ENCODE data around the gene DAND5.
"Not testable (repeated sequence)": the region's sequence is repeated elsewhere in the genome, so short reads cannot be mapped to it uniquely, and the experiment has no call there.

DAND5 gene

DNA sequence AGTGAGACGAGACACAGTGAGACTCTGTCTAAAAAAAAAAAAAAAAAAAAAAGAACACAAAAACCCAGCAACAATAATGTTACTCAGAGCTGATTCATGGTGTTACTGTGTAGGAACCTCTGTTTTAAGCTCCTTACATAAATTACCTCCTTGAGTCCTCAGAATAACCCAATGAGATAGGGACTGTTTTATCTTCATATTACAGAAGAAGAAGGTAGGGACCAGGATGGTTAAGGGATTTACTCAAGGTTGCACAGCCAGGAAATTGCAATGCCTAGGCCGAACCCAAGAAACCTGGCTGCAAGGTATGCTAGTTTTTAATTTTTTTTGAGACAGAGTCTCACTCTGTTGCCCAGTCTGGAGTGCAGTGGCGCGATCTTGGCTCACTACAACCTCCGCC, 1.5 kb upstream of the DAND5 start:
- no peak for DNase-seq

DNA sequence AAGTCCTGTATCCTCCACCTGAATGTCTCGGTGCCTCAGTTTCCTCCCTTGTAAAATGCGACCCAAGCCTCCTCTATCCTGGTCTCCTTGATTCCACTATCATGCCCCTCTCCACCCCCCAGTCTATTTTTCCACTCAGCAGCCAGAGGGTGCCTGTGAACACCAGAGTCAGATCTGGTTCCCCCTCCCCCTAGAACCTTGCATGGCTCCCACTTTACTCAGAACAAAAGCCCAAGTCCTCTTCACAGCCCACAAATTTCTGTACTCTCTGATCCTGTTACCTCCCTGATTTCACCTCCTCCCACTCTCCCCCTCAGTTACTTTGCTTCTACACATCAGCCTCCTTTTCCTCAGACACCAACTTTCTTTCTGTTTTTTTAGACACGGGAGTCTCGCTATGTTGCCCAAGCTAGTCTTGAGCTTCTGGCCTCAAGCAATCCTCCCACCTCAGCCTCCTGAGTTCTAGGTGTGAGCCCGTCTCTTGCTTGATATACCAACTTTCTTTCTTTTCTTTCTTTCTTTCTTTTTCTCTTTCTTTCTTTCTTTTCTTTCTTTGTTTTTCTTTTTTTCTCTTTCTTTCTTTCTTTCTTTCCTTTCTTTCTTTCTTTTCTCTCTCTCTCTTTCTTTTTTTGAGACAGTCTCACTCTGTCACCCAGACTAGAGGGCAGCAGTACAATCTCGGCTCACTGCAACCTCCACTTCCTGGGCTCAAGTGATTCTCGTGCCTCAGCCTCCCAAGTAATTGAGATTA, 869 bp downstream of the DAND5 start:
- DNase-seq, result no peak

DNA sequence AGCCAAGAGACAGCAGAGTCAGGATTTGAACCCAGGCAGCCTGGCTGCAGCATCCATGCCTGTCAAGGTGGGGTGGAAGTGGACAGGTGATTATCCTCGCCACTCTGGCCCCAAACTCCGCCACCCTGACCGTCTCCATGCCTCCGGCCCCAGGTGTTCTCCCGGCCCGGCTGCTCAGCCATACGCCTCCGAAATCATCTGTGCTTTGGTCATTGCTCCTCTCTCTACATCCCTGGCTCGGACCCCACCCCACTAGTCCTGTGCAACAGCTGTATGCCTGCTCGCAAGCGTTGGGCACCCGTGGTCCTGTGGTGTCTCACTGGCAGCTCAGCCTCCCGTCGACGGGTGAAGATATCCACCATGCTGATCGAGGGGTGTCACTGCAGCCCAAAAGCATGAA, 3.9 kb downstream of the DAND5 start:
- DNase-seq, result no peak

- DNase-seq, result peak; percentile 47
These were observed 5.2 kb downstream of the DAND5 start for GRCh38 chr19:12974301-12975220.

DNA sequence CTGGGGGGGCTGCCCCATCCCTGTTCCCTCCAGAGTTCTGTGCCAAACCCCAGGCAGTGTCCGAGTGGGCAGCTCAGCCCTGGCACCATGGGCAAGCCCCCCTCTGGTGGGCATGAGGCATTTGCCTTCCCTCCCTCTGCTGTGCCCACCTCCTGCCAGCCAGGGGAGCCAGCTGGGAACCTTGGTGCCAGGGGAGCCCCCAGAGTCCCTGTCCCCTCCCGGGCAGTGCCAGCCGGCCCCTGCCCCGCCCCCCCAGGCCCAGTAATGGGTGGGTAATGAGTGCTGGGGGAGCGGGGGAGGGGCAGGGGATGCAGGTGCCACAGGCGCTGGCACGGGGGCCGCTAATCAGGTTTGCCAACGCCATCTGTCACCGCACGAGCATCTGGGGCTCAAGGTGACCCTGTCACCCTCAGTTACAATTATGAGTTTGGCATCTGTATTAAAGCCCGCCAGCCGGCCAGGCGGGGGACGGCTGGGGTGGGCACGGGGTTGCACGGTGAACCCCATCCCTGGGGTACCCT, 5.9 kb downstream of the DAND5 start:
- peak; percentile 56 for DNase-seq

- DNase-seq, result not testable (repeated sequence)
These were observed 6.7 kb downstream of the DAND5 start for GRCh38 chr19:12976109-12976508.

DNA sequence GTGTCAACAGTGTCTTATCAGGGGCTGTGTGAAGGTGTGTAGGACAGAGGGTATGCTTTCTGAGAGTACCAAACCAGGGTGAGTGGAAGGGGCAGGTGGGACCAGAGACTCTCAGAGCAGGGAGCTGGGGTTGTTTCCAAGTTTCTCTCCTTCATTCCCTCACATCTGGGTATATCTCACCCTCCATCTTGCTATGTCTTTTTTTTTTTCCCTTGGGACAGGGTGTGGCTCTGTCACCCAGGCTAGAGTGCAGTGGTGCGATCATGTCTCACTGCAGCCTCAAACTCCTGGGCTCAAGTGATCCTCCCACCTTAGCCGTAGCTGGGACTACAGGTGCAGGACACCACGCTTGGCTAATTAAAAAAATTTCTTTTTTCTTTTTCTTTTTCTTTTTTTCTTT, 10.6 kb downstream of the DAND5 start:
- no peak for DNase-seq

DNA sequence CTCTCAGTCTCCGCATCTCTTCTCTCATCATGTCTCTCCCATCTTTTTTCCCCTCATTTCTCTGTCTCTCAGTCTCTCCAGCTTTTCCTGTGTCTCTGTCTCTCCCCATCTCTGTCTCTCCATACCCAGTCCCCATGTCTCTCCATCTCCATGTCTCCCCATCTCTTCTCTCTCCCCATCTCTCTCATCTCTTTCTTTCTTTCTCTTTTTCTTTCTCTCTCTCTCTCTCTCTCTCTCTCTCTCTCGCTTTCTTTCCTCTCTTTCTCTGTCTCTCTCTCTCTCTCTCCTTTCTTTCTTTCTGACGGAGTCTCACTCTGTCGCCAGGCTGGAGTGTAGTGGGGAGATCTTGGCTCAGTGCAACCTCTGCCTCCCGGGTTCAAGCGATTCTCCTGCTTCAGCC, 13.3 kb downstream of the DAND5 start:
- DNase-seq, result no peak

DNA sequence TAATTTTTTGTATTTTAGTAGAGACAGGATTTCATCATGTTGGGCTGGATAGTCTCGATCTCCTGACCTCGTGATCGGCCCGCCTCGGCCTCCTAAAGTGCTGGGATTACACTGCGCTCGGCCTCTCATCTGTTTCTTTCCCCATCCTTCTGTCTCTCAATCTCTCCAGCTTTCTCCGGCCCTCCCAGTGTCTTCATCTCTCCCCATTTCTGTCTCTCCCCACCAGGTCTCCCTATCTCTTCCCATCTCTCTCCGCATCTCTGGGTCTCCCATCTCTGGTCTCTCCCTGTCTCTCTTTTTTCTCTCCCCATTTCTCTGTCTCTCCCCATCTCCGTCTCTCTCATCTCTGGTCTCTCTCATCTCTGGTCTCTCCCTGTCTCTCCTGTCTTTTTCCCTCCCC, 13.7 kb downstream of the DAND5 start:
- DNase-seq, result no peak

DNA sequence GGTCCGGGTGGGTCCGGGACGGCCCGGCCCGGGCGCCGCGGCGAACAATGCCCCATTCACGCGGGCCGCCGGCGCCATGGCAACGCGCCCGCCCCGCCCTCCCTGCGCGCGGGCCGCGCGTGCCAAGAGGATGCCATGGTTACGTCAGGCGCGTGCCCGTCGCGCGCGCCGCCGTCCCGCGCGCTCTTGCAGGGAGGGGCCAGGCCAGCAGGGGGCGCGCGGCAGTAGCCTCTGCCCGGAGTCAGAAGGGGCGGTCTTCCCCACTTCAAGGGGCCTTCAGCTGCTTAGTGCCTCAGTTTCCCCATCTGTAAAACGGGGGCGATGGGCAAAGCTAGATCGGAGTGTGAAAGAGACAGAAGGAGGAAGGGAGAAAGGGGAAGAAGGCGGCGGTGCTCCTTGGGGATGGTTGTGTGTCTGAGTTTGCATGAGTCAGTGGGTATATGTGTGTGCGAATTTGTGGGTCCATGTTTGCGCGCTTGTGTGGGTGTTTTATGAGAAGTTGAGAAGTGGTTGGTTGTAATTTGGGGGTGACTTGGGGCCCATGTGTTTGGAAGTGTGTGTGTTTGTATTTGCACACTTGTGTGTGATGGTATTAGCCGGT, 14.3 kb downstream of the DAND5 start:
- DNase-seq, result peak; percentile 84

DNA sequence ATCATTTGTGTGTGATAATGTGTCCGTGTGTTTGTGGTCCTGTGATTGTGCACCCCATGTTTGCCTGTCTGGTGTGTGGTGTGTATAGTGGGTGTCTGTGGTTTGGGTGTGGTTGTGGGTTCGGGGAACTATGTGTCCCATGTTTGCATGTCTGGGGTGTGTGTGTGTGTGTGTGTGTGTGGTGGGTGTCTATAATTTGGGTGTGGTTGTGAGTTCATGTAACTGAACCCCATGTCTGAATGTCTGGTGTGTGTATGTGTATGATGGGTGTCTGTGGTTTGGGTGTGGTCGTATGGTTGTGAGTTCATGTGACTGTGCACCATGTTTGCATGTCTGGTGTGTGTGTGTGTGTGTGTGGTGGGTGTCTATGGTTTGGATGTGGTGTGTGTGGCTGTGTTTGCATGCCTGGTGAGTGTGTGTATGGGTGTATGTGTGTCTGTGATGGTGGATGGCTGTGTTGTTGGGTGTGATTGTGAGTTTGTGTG, 14.8 kb downstream of the DAND5 start:
- no peak for DNase-seq

- DNase-seq, result no peak
These were observed 15.3 kb downstream of the DAND5 start for GRCh38 chr19:12984683-12985048.

GRCh38 chr19:12985049-12985776, 15.8 kb downstream of the DAND5 start:
- no peak for DNase-seq

- DNase-seq, result no peak
These were observed 17.4 kb downstream of the DAND5 start for GRCh38 chr19:12986726-12987125.

- DNase-seq, result no peak
These were observed 17.8 kb downstream of the DAND5 start for GRCh38 chr19:12987190-12987589.

- no peak for DNase-seq
These were observed 18.4 kb downstream of the DAND5 start for GRCh38 chr19:12987781-12988180.

DNA sequence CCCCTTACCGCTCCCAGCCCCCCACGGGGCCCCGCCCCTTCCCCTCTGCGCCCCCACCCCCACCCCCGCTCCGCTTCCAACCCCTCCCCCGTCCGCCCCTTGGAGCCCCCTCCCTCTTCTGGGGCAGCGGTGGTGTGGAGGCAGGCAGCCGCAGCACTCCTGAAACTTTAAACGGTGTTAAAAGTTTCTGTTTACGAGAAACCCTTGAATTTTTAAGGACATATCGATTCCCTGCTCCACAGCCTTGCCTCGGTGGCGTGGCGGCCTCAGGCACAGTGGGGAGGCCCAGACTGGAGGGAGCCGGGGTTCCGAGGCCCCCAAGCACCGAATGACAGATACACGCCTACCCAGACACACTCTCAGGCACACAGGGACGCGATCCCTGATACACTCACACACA, 21.1 kb downstream of the DAND5 start:
- DNase-seq, result no peak

GRCh38 chr19:12990853-12991252, 21.5 kb downstream of the DAND5 start:
- DNase-seq, result no peak

GRCh38 chr19:12991296-12991695, 21.9 kb downstream of the DAND5 start:
- no peak for DNase-seq

DNA sequence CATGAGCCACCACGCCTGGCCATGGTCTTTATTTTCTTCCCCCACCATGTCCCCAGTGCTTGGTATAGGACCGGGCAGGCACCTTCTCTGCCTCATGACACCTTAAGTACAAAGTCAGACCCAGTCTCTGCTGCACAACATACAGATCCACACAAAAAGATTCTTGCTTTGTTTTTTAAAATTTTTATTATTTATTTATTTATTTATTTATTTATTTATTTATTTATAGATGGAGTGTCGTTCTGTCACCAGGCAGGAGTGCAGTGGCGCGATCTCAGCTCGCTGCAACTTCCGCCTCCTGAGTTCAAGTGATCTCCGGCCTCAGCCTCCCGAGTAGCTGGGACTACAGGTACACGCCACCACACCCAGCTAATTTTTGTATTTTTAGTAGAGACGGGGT, 23.4 kb downstream of the DAND5 start:
- no peak for DNase-seq

DNA sequence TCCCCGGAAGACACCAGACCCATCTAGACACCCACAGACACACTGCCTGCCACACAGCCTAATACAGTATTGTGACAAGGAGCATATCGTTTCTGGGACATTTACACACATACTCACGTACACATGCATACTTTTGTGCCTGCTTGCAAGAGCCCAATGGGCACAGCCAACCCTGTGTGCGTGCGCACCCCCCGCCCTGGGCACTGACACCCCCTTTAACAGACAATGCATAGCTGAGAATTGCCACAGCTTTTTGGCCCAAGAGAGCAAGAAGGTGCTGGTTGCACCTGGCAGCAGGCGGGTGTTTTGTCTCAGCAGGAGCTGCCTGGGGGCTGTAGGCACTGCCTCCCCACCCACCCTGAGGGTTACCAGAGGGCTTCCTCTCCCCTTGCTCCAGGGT, 24.2 kb downstream of the DAND5 start:
- no peak for DNase-seq

- DNase-seq, result no peak
These were observed 25.6 kb downstream of the DAND5 start, which contains the start of gene NFIX for GRCh38 chr19:12994701-12995595. TSS of gene NFIX (plus strand) at chr19:12995475. CDS start at chr19:12995838, 363 bp downstream.
